Endothelial cell of umbilical vein (primary cell): ENCODE measurements around the gene YJU2. TPM values are rescaled to one million over a fixed set of nuclear protein-coding genes. Genes with fewer than 3 reads are reported as not detected.

Source experiments
- BruUV-seq: library from RNA; stranded (reverse); fragments of 400-500 nt; replicated peaks from 2 replicates; lab custom pipeline; 2021; lab: Mats Ljungman, UMichigan
- CTCF ChIA-PET: fragments of 300-600, 350-600 bp; sonication (Branson Sonifier 250); formaldehyde crosslinking; loops from one replicate; lab custom pipeline; 2021; ENCODE audit warnings: antibody characterized with exemption, inconsistent platforms; lab: Charles Lee
- POLR2A ChIA-PET: fragments of 300-600, 350-600 bp; sonication (Branson Sonifier 250); formaldehyde crosslinking; loops from one replicate; lab custom pipeline; 2021; ENCODE audit warnings: antibody characterized with exemption, inconsistent platforms; lab: Charles Lee
- DNase-seq: peaks from one replicate; pipeline ENCODE4 v3.0.0-alpha.2; 2011; ENCODE audit warnings: low read depth, low spot score
- FAIRE-seq: peaks from 2 replicates; lab custom pipeline; 2011; peaks lifted over from hg19 to GRCh38; lab: Jason Lieb, UNC
- H2AFZ ChIP-seq: 2 replicates; pipeline ENCODE4 v1.6.0; 2012; ENCODE audit warnings: low read depth, low read length, control low read depth, inconsistent platforms
- H3K27ac ChIP-seq: 2 replicates; pipeline ENCODE4 v1.5.1; 2011; ENCODE audit warnings: low read depth, mild to moderate bottlenecking, control low read depth, low read length, moderate library complexity; ENCODE audit not compliant: insufficient read depth
- H3K27me3 ChIP-seq, 2 experiments: 2 replicates each; pipeline versions ENCODE4 v1.6.0 to v1.6.1; 2011; ENCODE audit warnings: low read length in 2 of 2, mixed read lengths in 1 of 2; ENCODE audit not compliant: control insufficient read depth in 2 of 2, insufficient read depth in 2 of 2
- H3K36me3 ChIP-seq, 2 experiments: 2 replicates in 1 of 2; 3 replicates in 1 of 2; pipeline ENCODE4 v1.5.1; 2011; ENCODE audit warnings: low read length in 2 of 2, mild to moderate bottlenecking in 1 of 2, moderate library complexity in 1 of 2; ENCODE audit not compliant: control insufficient read depth in 2 of 2, insufficient read depth in 2 of 2; ENCODE audit errors: extremely low read depth in 1 of 2
- H3K4me1 ChIP-seq: 3 replicates; pipeline ENCODE4 v1.5.1; 2011; ENCODE audit warnings: mild to moderate bottlenecking, low read length; ENCODE audit not compliant: control insufficient read depth, insufficient read depth; ENCODE audit errors: extremely low read depth
- H3K4me2 ChIP-seq: 2 replicates; pipeline ENCODE4 v1.6.1; 2011; ENCODE audit warnings: low read length, control low read depth, mixed read lengths; ENCODE audit not compliant: insufficient read depth
- H3K4me3 ChIP-seq, 3 experiments: fragments of 200-600 bp in 1 of 3; sonication (generic), shearing (Covaris generic) in 1 of 3; replicated peaks in 1 of 3; 2 replicates each; pipeline ENCODE4 v1.5.1; 2011 to 2016; ENCODE audit warnings: control low read depth in 3 of 3, low read length in 3 of 3, mild to moderate bottlenecking in 2 of 3, inconsistent platforms in 1 of 3, low read depth in 1 of 3, moderate library complexity in 1 of 3; ENCODE audit not compliant: insufficient read depth in 1 of 3
- H3K79me2 ChIP-seq: 2 replicates; pipeline ENCODE4 v1.6.0; 2012; ENCODE audit warnings: low read length, inconsistent platforms; ENCODE audit not compliant: control insufficient read depth, insufficient read depth
- H3K9ac ChIP-seq: replicated peaks from 2 replicates; pipeline ENCODE3; 2011; ENCODE audit warnings: low read length, control low read depth; ENCODE audit not compliant: insufficient read depth; ENCODE audit errors: extremely low read depth
- H3K9me1 ChIP-seq: replicated peaks from 3 replicates; pipeline ENCODE4 v1.6.0; 2011; ENCODE audit warnings: mild to moderate bottlenecking, low read length; ENCODE audit not compliant: control insufficient read depth, insufficient read depth; ENCODE audit errors: extremely low read depth
- H3K9me3 ChIP-seq: replicated peaks from 2 replicates; pipeline ENCODE4 v1.5.1; 2012; ENCODE audit warnings: low read length, inconsistent platforms; ENCODE audit not compliant: control insufficient read depth, insufficient read depth
- H4K20me1 ChIP-seq: replicated peaks from 2 replicates; pipeline ENCODE3; 2011; ENCODE audit warnings: mild to moderate bottlenecking, low read length; ENCODE audit not compliant: control insufficient read depth, insufficient read depth; ENCODE audit errors: extremely low read depth
- CTCF ChIP-seq, 2 donors: IDR thresholded peaks; 1 replicate in 1 of 2; 2 replicates in 1 of 2; pipeline ENCODE4 v1.5.1; 2011; ENCODE audit warnings: low read length in 2 of 2, mild to moderate bottlenecking in 2 of 2, moderate library complexity in 2 of 2, control low read depth in 1 of 2, inconsistent platforms in 1 of 2, low read depth in 1 of 2; ENCODE audit not compliant: insufficient read depth in 1 of 2; ENCODE audit errors: extremely low read depth in 1 of 2
- EZH2 ChIP-seq: IDR thresholded peaks from 2 replicates; pipeline ENCODE4 v1.6.1; 2012; ENCODE audit warnings: borderline replicate concordance, low read depth, mild to moderate bottlenecking, moderate library complexity, low read length, inconsistent platforms; ENCODE audit not compliant: severe bottlenecking
- FOS ChIP-seq: IDR thresholded peaks from 2 replicates; pipeline ENCODE4 v1.6.1; 2011; ENCODE audit warnings: mild to moderate bottlenecking, low read length, moderate library complexity, borderline replicate concordance; ENCODE audit not compliant: insufficient read depth
- GATA2 ChIP-seq: IDR thresholded peaks from 2 replicates; pipeline ENCODE4 v1.7.0; 2011; ENCODE audit warnings: low read depth, mild to moderate bottlenecking, moderate library complexity, mixed read lengths, low read length; ENCODE audit not compliant: insufficient read length, insufficient read depth
- JUN ChIP-seq: IDR thresholded peaks from 2 replicates; pipeline ENCODE4 v1.6.1; 2011; ENCODE audit warnings: borderline replicate concordance, low read depth; ENCODE audit not compliant: insufficient read length, insufficient read depth
- MAX ChIP-seq: IDR thresholded peaks from 2 replicates; pipeline ENCODE4 v1.6.1; 2011; ENCODE audit not compliant: insufficient read depth, insufficient read length
- MYC ChIP-seq: IDR thresholded peaks from one replicate; pipeline ENCODE4 v1.6.1; 2011; ENCODE audit warnings: mild to moderate bottlenecking, low read depth, low read length
- POLR2A ChIP-seq: IDR thresholded peaks from 2 replicates; pipeline ENCODE4 v1.6.1; 2012; ENCODE audit warnings: low read depth, mild to moderate bottlenecking, control low read depth, low read length
- POLR2AphosphoS5 ChIP-seq: IDR thresholded peaks from 2 replicates; pipeline ENCODE4 v1.6.1; 2012; ENCODE audit warnings: low read depth, mild to moderate bottlenecking, control low read depth, low read length, moderate library complexity; ENCODE audit not compliant: insufficient read depth
- dilution Hi-C: fragments of 300-500 bp; cut with MboI; formaldehyde crosslinking; loops from one replicate; pipeline ENCODE4 v1.15.0; 2019; ENCODE audit warnings: low sequenced_read_pairs; ENCODE audit not compliant: extremely low pct_ligation_motif_present
- intact Hi-C: fragments of 100-400 bp; cut with micrococcal nuclease; formaldehyde crosslinking; loops from one replicate; pipeline ENCODE4 v1.10.0; 2022
- polyA plus RNA-seq, 4 experiments: library from polyadenylated mRNA; depleted of rRNA in 3 of 4; stranded (reverse) in 3 of 4; unstranded in 1 of 4; fragments of >200 nt; gene quantifications; 2 replicates each; pipeline versions ENCODE4 v1.2.1 to v1.2.3, GENCODE V29; 2011 to 2012; ENCODE audit warnings: missing spikeins in 1 of 4
- total RNA-seq: library from RNA; stranded (reverse); gene quantifications from 2 replicates; pipeline ENCODE4 v1.2.3, GENCODE V29; 2021

Gene YJU2
- total and polyA plus RNA-seq, 2 donors (not counting 3 experiments of a cell fraction or from before 2014, with no cell fraction given): 20.7 to 21.5 TPM

DNA sequence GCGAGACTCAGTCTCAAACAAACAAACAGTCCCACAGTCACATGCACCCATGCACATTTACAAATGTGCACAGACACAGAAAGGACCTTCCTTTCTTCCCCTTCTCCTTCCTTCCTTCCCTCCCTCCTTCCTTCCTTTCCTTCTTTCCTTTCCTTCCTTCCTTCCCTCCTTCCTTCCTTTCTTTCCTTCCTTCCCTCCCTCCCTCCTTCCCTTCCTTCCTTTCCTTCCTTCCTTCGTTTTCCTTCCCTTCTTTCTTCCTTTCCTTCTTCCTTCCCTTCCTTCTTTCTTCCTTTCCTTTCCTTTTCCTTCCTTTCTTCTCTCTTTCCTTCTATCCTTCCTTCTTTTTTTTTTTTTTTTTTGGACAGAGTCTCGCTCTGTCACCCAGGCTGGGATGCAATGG, 33.8 kb upstream of the YJU2 start:
- Histone ChIP-seq H4K20me1 (no peaks in the 10 kb centered on the region), H3K27ac (no peak overlapping the region), H3K27me3 (no peaks in the 10 kb centered on the region), H3K4me1 (no peaks in the 10 kb centered on the region), H3K79me2 (no peaks in the 10 kb centered on the region), H3K9me3 (no peaks in the 10 kb centered on the region), H3K9ac (no peak overlapping the region), H3K9me1 (no peaks in the 10 kb centered on the region), H2AFZ (no peak overlapping the region), H3K4me3 (no peak overlapping the region), H3K4me2 (no peak overlapping the region), H3K36me3 (no peaks in the 10 kb centered on the region)
- ChIA-PET POLR2A (no interaction called here), CTCF (interaction anchor here (0.7 kb wide), 1 partner anchor 54 kb away, joined by 3 read pairs; no protein-coding TSS in a partner anchor)
- dilution Hi-C loops (no loop called here), intact Hi-C loops (no loop called here)
- no peak for TF ChIP-seq POLR2AphosphoS5
- TF ChIP-seq MYC: no peak
- TF ChIP-seq CTCF (IDR thresholded peaks at IDR 0.05; ENCODE audit: extremely low read depth in 1 of 2, insufficient read depth in 1 of 2, low read depth in 1 of 2, low read length in 2 of 2): no peak
- TF ChIP-seq FOS: no peak
- TF ChIP-seq MAX: no peak
- no peak for TF ChIP-seq JUN
- TF ChIP-seq GATA2: no peak
- no peak for TF ChIP-seq EZH2
- no peak for TF ChIP-seq POLR2A
- no peak for DNase-seq
- FAIRE-seq: no peak
- no TSS peak for BruUV-seq
